SK-N-SH (cell line): ENCODE data around the gene YPEL1. TPM values are rescaled to one million over a fixed set of nuclear protein-coding genes. Genes with fewer than 3 reads are reported as not detected.

ENCODE experiments used
- CTCF ChIA-PET: fragments of 300-600, 350-600 bp; formaldehyde crosslinking; extraction: SDS; loops from one replicate; lab custom pipeline; 2021; lab: Yijun Ruan, JAX
- POLR2A ChIA-PET: fragments of 350-600 bp; sonication (Branson Sonifier 250); formaldehyde crosslinking; extraction: SDS; loops from one replicate; lab custom pipeline; 2020; ENCODE audit warnings: antibody characterized with exemption, inconsistent platforms; lab: Yijun Ruan, JAX
- DNase-seq: peaks from one replicate; pipeline ENCODE4 v3.0.0; 2012
- H2AFZ ChIP-seq: fragments of 200-600 bp; sonication (generic); 2 replicates; pipeline ENCODE4 v1.8.1; 2016; ENCODE audit warnings: antibody characterized with exemption, mild to moderate bottlenecking, low read depth
- H3F3A ChIP-seq: fragments of 200-600 bp; sonication (generic); replicated peaks from 2 replicates; pipeline ENCODE3; 2016; ENCODE audit warnings: antibody characterized with exemption, mild to moderate bottlenecking; ENCODE audit not compliant: insufficient read depth
- H3K27ac ChIP-seq, 2 experiments: fragments of 200-500 bp in 1 of 2; fragments of 200-600 bp in 1 of 2; sonication (Bioruptor generic) in 1 of 2; sonication (generic), shearing (Covaris generic) in 1 of 2; 2 replicates each; pipeline versions ENCODE4 v1.5.1 to v1.6.1; 2014 to 2016; ENCODE audit warnings: low read depth in 2 of 2, inconsistent platforms in 1 of 2, low read length in 1 of 2, mild to moderate bottlenecking in 1 of 2, mixed read lengths in 1 of 2
- H3K27me3 ChIP-seq: fragments of 200-600 bp; sonication (generic), shearing (Covaris generic); 2 replicates; pipeline ENCODE4 v1.6.1; 2016; ENCODE audit warnings: mixed run types; ENCODE audit not compliant: insufficient read depth
- H3K36me3 ChIP-seq, 2 experiments: fragments of 200-500 bp in 1 of 2; fragments of 200-600 bp in 1 of 2; sonication (Bioruptor generic) in 1 of 2; sonication (generic) in 1 of 2; replicated peaks in 1 of 2; 2 replicates each; pipeline versions ENCODE3 to v1.5.1; 2014 to 2016; ENCODE audit warnings: low read length in 1 of 2, mild to moderate bottlenecking in 1 of 2; ENCODE audit not compliant: insufficient read depth in 2 of 2, control insufficient read depth in 1 of 2
- H3K4me1 ChIP-seq, 2 experiments: fragments of 200-500 bp in 1 of 2; fragments of 200-600 bp in 1 of 2; sonication (Bioruptor generic) in 1 of 2; sonication (generic), shearing (Covaris generic) in 1 of 2; 2 replicates each; pipeline versions ENCODE4 v1.5.1 to v1.6.1; 2014 to 2016; ENCODE audit warnings: low read depth in 1 of 2, low read length in 1 of 2, mixed run types in 1 of 2; ENCODE audit not compliant: insufficient read depth in 2 of 2, control insufficient read depth in 1 of 2
- H3K4me2 ChIP-seq: fragments of 200-600 bp; sonication (generic), shearing (Covaris generic); 2 replicates; pipeline ENCODE4 v1.6.1; 2017; ENCODE audit warnings: mixed run types
- H3K4me3 ChIP-seq, 2 experiments: fragments of 200-500 bp in 1 of 2; fragments of 200-600 bp in 1 of 2; sonication (Bioruptor generic) in 1 of 2; sonication (generic), shearing (Covaris generic) in 1 of 2; 2 replicates each; pipeline versions ENCODE4 v1.5.1 to v1.8.1; 2014 to 2016; ENCODE audit warnings: low read depth in 2 of 2, inconsistent platforms in 1 of 2, low read length in 1 of 2, mild to moderate bottlenecking in 1 of 2, mixed read lengths in 1 of 2, moderate library complexity in 1 of 2
- H3K79me2 ChIP-seq: fragments of 200-600 bp; sonication (generic); 2 replicates; pipeline ENCODE4 v1.8.1; 2017; ENCODE audit warnings: mild to moderate bottlenecking; ENCODE audit not compliant: insufficient read depth
- H3K9ac ChIP-seq: fragments of 200-600 bp; sonication (generic); 2 replicates; pipeline ENCODE4 v1.6.1; 2017; ENCODE audit warnings: mixed run types
- H3K9me2 ChIP-seq: fragments of 200-600 bp; sonication (generic); 2 replicates; pipeline ENCODE4 v1.6.1; 2017; ENCODE audit warnings: mixed run types
- H3K9me3 ChIP-seq: fragments of 200-600 bp; sonication (generic); 2 replicates; pipeline ENCODE4 v1.6.1; 2017; ENCODE audit warnings: mixed run types, mild to moderate bottlenecking, moderate library complexity
- H4K20me1 ChIP-seq: fragments of 200-600 bp; sonication (generic); 2 replicates; pipeline ENCODE4 v1.6.1; 2017; ENCODE audit warnings: mild to moderate bottlenecking, mixed run types; ENCODE audit not compliant: insufficient read depth
- EZH2phosphoT487 ChIP-seq: fragments of 200-600 bp; sonication (generic); IDR thresholded peaks from 2 replicates; pipeline ENCODE4 v1.6.1; 2017; ENCODE audit warnings: low read depth, mixed run types, mild to moderate bottlenecking, antibody characterized with exemption, moderate library complexity, borderline replicate concordance
- FOSL2 ChIP-seq: IDR thresholded peaks from 2 replicates; pipeline ENCODE4 v1.4.0; 2012; ENCODE audit warnings: low read depth, mild to moderate bottlenecking, moderate library complexity, borderline replicate concordance
- FOXJ3 ChIP-seq: sonication (generic); formaldehyde crosslinking; IDR thresholded peaks from 2 replicates; pipeline ENCODE4 v1.5.1; 2020; ENCODE audit warnings: mild to moderate bottlenecking, missing genetic modification reagents
- FOXM1 ChIP-seq: IDR thresholded peaks from 2 replicates; pipeline ENCODE4 v1.4.0; 2012; ENCODE audit warnings: low read depth, mild to moderate bottlenecking
- GABPA ChIP-seq: IDR thresholded peaks from 2 replicates; pipeline ENCODE4 v1.4.0; 2012; ENCODE audit warnings: low read depth, mild to moderate bottlenecking
- IRF3 ChIP-seq: fragments of 150-350 bp; IDR thresholded peaks from 2 replicates; pipeline ENCODE4 v1.6.1; 2016; ENCODE audit warnings: mild to moderate bottlenecking, low read depth, low read length
- JUND ChIP-seq: IDR thresholded peaks from 2 replicates; pipeline ENCODE4 v1.4.0; 2012
- MXI1 ChIP-seq: IDR thresholded peaks from 2 replicates; pipeline ENCODE4 v1.6.1; 2012; ENCODE audit warnings: mild to moderate bottlenecking, low read depth, low read length, improper control_type of control experiment
- PBX3 ChIP-seq: IDR thresholded peaks from 2 replicates; pipeline ENCODE4; 2012
- POLR2AphosphoS5 ChIP-seq: IDR thresholded peaks from 2 replicates; pipeline ENCODE4 v1.6.1; 2012; ENCODE audit warnings: low read depth, low read length
- RCOR1 ChIP-seq: fragments of 150-350 bp; IDR thresholded peaks from 2 replicates; pipeline ENCODE4 v1.6.1; 2017; ENCODE audit warnings: antibody characterized with exemption, low read length
- REST ChIP-seq: IDR thresholded peaks from 2 replicates; pipeline ENCODE4 v1.6.1; 2012; ENCODE audit warnings: mild to moderate bottlenecking, low read depth, low read length, moderate library complexity
- RFX5 ChIP-seq: IDR thresholded peaks from 2 replicates; pipeline ENCODE4 v1.6.1; 2012; ENCODE audit warnings: mild to moderate bottlenecking, improper control_type of control experiment, low read length
- RXRA ChIP-seq: IDR thresholded peaks from 2 replicates; pipeline ENCODE4 v1.4.0; 2012; ENCODE audit warnings: low read depth, mild to moderate bottlenecking, borderline replicate concordance
- SIN3A ChIP-seq: IDR thresholded peaks from 2 replicates; pipeline ENCODE4 v1.6.1; 2012; ENCODE audit warnings: low read depth, mild to moderate bottlenecking, low read length, moderate library complexity, borderline replicate concordance
- SMC3 ChIP-seq: IDR thresholded peaks from 2 replicates; pipeline ENCODE4 v1.6.1; 2012; ENCODE audit warnings: low read depth, low read length, improper control_type of control experiment
- TCF12 ChIP-seq: IDR thresholded peaks from 2 replicates; pipeline ENCODE4 v1.4.0; 2012
- WGBS: methylation state at CpG from one replicate; pipeline ENCODE4 v1.1.6; 2017; ENCODE audit warnings: low lambda C conversion rate; 5-methylcytosine and 5-hydroxymethylcytosine counted together
- polyA plus RNA-seq, 3 experiments: library from polyadenylated mRNA; depleted of rRNA; stranded (reverse); fragments of >200 nt; gene quantifications; 2 replicates each; pipeline ENCODE4 v1.2.3, GENCODE V29; 2012

YPEL1 gene
- polyA plus RNA-seq, 1 of the 3 experiments (the other 2 are of a cell fraction) = 2.4 TPM

GRCh38 chr22:21739828-21740377, 4.3 kb upstream of the YPEL1 start:
- Histone ChIP-seq H4K20me1 (no peaks in the 10 kb centered on the region), H3F3A (no peaks in the 10 kb centered on the region), H3K9ac (no peak overlapping the region), H3K4me2 (no peak overlapping the region), H2AFZ (no peak overlapping the region), H3K9me2 (no peaks in the 10 kb centered on the region), H3K79me2 (no peaks in the 10 kb centered on the region), H3K4me1 (peaks cover 0 to 4% of the 10 kb centered on the region in 2 experiments; a peak in 1 of 4 replicates), H3K9me3 (no peaks in the 10 kb centered on the region), H3K27ac (no peak overlapping the region), H3K4me3 (no peak overlapping the region), H3K36me3 (no peaks in the 10 kb centered on the region), H3K27me3 (no peaks in the 10 kb centered on the region)
- ChIA-PET POLR2A (no interaction called here), CTCF (interaction anchor here (1.0 to 1.5 kb wide), 2 partner anchors 198 kb away, joined by 3 to 4 read pairs; no protein-coding TSS in a partner anchor)
- WGBS = 90% methylated on average over 3 of the region's 5 CpGs
- DNase-seq = no peak
- no peak for TF ChIP-seq RFX5
- no peak for TF ChIP-seq PBX3
- TF ChIP-seq RXRA = no peak
- no peak for TF ChIP-seq MXI1

- ChIA-PET CTCF (interaction anchor here (0.6 to 1.5 kb wide), 2 partner anchors 19 to 199 kb away, joined by 4 read pairs; no protein-coding TSS in a partner anchor), POLR2A (no interaction called here)
- H4K20me1 ChIP-seq = no peaks in the 10 kb centered on the region
- no peak for DNase-seq
- no peaks in the 10 kb centered on the region for H3K36me3 ChIP-seq
- TF ChIP-seq PBX3 (no peak), JUND (no peak), RXRA (no peak), MXI1 (no peak), FOXJ3 (no peak), FOXM1 (no peak), SIN3A (no peak), EZH2phosphoT487 (no peak), GABPA (no peak), RCOR1 (no peak), IRF3 (no peak), TCF12 (no peak), FOSL2 (no peak), REST (no peak), POLR2AphosphoS5 (no peak), SMC3 (no peak)
- no peaks in the 10 kb centered on the region for H3K27me3 ChIP-seq
- H3K4me3 ChIP-seq = no peak overlapping the region
- no peaks in the 10 kb centered on the region for H3K9me3 ChIP-seq
- no peak overlapping the region for H3K9ac ChIP-seq
- no peak overlapping the region for H3K4me2 ChIP-seq
- H3K27ac ChIP-seq = no peak overlapping the region
- 71% methylated on average over 7 of the region's 7 CpGs for WGBS
- H3K4me1 ChIP-seq = peaks cover 0 to 8% of the 10 kb centered on the region in 2 experiments; a peak in 1 of 4 replicates
- no peaks in the 10 kb centered on the region for H3F3A ChIP-seq
- no peaks in the 10 kb centered on the region for H3K79me2 ChIP-seq
- no peaks in the 10 kb centered on the region for H3K9me2 ChIP-seq
- H2AFZ ChIP-seq = no peak overlapping the region
Measured at GRCh38 chr22:21738966-21739365, 3.4 kb upstream of the YPEL1 start.
